Activated naive CD4-positive, alpha-beta T cell treated with anti-CD3 and anti-CD28 coated beads, Interleukin-2, amount 50 U/mL, for 16 hours (primary cell): ENCODE results near the gene RNU2-63P.
"Not testable (repeated sequence)": the region's sequence is repeated elsewhere in the genome, so short reads cannot be mapped to it uniquely, and the experiment has no call there.

Source experiments
- DNase-seq: peaks from one replicate; pipeline ENCODE4 v3.0.0-alpha.2; 2020

RNU2-63P gene

GRCh38 chr2:88016086-88016959 lies at the start of gene RNU2-63P:
RNU2-63P (minus strand) TSS chr2:88016547.
- DNase-seq: peak; percentile 79

GRCh38 chr2:88061295-88061694 lies 44.9 kb upstream of the RNU2-63P start:
- DNase-seq: no peak

GRCh38 chr2:88060907-88061275 lies 44.5 kb upstream of the RNU2-63P start:
- no peak for DNase-seq

DNA sequence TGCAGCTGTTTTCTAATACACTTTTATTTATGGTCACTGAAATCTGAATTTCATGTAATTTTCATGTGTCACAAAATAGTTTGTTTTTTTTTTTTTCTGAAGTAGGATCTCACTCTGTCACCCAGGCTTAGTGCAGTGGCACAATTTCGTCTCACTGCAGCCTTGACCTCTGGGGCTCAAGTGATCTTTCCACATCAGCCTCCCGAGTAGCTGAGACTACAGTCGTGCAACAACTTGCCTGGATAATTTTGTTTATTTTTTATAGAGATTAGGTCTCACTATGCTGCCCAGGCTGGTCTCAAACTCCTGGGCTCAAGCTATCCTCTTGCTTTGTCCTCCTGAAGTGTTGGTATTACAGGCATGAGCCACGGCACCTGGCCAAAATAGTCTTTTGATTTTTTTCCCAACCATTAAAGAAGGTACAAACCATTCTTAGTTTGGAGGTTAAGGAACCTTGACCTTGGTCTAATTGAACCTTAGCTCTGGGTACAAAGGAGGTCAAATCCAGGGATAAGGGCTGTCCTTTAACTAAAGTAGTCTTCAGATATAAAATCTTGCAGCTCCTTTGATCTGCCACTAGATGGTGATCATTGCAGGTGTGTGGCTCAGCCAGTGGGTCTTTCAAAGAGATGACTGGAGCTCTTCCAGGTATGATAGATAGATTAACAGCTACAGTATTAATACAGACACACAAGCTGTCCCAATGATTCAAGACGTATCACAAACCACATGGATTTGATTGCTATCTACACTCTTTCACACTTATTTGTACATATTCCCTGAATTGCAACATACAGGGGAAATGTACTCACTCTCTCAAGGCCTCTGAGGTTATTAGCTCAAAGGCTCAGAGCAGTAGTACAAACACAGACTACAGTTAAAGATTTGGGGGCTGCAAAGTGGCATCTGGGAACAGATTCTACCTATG lies 43.9 kb upstream of the RNU2-63P start:
- peak; percentile 19 for DNase-seq

DNA sequence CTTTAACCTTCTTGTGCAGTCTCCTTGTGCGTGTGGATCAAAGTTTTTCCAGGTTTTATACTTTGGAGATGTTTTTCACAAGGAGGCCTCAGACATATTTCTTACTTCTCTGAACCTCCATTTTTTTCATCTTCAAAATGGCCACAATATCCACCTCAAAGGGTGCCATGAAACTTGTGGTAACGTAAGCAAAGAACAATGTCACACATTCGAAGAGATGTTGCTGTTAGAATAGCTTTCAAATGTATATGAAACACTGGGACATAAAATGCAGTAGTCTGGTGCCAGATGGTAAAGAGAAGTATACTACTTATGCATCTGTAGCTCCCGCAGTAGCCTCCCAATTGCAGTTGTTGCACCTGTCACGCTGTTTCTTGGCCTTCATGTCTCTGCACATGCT lies 41.8 kb upstream of the RNU2-63P start:
- no peak for DNase-seq

DNA sequence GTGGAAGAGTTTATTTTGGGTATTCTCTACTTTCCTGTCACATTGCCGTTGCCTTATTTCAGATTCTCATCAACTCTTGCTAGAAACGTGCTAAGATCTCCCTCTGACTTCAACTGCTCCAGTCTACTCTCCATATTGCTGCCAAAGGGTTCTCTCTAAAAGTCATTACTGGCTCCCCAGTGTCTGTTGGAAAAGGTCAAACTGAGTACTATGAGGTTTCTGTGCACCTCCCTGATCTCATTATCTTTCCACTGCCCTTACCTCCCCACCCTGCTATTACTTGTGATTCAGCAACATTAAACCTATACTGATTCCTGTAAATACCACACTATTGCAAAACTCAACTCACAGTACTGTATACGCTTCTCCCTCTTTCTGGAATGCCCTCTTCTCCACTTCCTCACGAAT lies 41.1 kb upstream of the RNU2-63P start:
- DNase-seq: no peak

GRCh38 chr2:88055371-88056128 lies 39.2 kb upstream of the RNU2-63P start, which contains the start of gene KRCC1:
KRCC1 (minus strand) TSS chr2:88055783; CDS start chr2:88028563, 27,220 bp downstream.
- DNase-seq: peak; percentile 93

- DNase-seq: no peak
These were observed 38.5 kb upstream of the RNU2-63P start for GRCh38 chr2:88054782-88055370.

DNA sequence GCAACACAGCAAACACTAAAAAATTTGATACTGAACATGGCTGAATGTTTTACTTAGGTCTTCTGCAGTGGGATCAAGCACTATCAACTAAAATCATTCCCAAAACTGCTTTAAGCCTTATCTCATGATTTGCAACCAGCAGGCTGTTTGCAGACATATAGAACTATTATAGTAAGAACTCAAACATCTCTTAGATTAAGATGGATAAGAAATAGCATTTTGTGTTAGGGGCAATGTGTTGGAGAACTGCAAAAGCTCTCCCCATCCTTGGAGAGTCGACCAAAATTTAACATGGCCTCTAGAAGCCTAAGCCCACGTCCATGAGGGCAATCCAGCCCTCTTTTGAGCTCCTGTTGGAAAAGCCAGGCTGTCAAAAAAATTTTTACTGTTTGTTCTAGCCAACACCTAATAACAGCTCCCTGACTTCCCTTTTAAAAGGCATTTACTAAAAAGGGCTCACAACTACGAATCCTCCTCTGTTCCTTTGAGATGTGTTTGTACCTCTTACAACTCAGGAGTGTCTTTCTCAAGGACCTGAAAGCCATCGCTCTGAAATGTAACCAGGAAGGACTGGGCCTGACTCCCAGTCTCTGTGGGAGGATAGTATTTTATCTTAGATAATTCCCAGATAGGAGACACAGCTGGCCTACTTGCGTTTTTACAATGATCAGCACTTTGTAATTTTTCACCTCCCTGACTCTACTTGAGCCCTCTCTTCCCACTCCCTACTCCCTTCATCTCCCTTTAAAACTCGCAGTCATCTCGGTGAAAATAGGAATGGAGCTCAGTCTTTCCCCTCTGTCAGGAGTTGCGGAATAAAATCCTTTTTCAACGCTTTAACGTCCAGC lies 37.8 kb upstream of the RNU2-63P start:
- no peak for DNase-seq

- no peak for DNase-seq
These were observed 36.9 kb upstream of the RNU2-63P start for GRCh38 chr2:88053296-88053695.

GRCh38 chr2:88051792-88052191 lies 35.4 kb upstream of the RNU2-63P start:
- DNase-seq: no peak

DNA sequence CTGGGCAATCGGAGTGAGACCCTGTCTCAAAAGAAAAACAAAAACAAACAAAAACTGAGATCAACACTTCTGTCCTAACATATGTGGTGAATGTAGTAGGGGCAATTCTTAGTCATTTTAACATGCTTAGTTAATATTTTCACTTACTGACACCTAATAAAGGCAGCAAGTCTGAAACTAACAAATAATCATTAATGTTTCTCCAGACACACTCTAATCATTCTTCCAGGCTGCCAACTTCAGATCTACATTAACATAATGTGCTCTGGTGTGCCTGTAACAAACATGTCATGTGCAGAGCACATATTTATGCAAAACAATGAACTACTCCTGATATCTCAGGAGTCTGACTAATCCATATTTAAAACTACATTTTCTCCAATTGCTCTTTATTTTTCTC lies 33.3 kb upstream of the RNU2-63P start:
- DNase-seq: no peak

GRCh38 chr2:88048541-88048940 lies 32.2 kb upstream of the RNU2-63P start:
- no peak for DNase-seq

- DNase-seq: not testable (repeated sequence)
These were observed 29.2 kb upstream of the RNU2-63P start for GRCh38 chr2:88045561-88045960.

DNA sequence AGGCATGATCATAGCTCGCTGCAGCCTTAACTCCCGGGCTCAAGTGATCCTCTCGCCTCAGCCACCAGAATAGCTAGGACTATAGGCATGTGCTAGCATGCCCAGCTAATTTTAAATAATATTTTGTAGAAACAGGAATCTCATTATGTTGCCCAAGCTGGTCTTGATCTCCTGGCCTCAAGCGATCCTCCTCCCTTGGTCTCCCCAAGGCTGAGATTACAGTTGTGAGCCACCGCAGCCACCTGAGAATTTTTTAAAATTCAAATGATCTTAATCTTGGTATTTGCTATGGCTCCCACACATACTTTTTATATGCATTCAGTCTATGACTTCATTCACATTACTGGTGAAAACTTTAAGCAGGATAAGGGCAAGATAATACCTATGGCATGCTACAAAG lies 26.1 kb upstream of the RNU2-63P start:
- no peak for DNase-seq

DNA sequence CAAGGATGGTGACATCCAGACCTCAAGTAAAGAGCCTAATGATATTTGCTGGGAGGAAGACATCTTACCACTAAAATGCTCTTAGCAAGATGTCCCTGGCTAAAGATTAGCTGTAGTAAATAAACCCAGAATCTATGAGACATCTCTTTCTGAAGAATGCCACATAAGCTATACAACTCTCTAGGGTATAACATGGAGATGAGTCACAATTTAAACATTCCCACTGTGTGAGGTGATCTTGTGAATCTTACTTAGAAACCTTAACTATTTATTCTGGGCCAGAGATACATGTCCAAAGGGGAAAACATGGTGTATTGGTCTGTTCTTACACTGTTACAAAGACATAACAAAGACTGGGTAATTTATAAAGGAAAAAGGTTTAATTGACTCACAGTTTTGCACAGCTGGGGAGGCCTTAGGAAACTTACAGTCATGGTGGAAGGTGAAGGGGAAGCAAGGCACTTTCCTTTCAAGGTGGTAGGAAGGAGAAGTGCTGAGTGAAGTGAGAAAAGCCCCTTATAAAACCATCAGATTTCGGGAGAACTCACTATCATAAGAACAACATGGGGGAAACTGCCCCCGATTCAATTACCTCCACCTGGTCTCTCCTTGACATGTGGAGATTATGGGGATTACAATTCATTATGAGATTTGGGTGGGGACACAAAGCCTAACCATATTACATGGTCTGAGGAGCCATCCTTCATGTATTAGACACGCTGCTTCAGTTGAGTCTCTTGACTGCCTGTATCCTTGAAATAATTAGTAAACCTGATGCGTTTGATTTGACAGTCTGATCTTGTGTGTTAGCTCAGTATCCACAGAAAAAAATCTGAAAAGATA lies 22.1 kb upstream of the RNU2-63P start:
- no peak for DNase-seq

DNA sequence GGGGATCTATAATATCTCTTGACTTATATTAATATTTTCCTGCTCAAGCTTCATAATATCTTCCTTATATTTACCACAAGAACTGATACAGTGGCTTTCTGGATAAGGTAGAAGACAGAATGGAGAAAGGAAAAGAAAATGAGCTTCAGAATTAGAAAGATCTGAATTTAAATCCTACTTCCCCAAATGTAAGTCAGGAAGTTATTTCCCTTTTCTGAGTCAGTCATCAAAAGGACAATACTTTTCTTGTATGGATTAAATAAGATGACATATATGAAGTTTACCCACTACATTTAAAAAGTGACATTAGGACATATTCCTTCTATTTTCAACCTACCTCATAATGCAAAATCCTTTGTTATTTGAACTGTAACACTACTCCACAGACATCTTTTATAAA lies 20.3 kb upstream of the RNU2-63P start:
- DNase-seq: no peak

- DNase-seq: no peak
These were observed 19.8 kb upstream of the RNU2-63P start for GRCh38 chr2:88036182-88036581.

GRCh38 chr2:88032070-88032702 lies 15.8 kb upstream of the RNU2-63P start:
- DNase-seq: no peak

DNA sequence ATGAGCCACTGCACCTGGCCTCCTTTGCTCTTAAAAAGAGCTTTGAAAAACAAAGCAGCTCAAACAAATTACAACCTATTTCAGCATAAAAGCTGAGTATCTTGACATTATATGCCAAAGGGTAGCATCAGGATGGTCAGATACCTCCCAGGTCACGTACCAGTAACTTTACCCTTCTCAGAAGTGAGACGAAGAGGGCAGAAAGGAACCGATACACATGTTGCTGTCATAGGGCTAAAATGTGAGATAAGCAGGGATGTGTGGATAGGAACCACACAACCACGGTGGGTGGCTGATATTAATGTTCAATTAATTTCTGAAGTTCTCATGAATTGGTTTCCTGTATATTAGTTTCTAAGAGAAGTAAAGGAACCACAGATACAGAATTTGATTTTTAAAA lies 12.6 kb upstream of the RNU2-63P start:
- DNase-seq: no peak
